Sigmoid colon (tissue), 3 donors: ENCODE data around the gene KLF5.
"Not testable (repeated sequence)": the region's sequence is repeated elsewhere in the genome, so short reads cannot be mapped to it uniquely, and the experiment has no call there.

Source experiments
- CTCF ChIP-seq, 4 experiments: fragments of 450-650 bp in 3 of 4; fragments of 200-600 bp in 1 of 4; IDR thresholded peaks; one replicate each; pipeline ENCODE4 v1.5.1; 2016 to 2019; ENCODE audit warnings: antibody characterized with exemption in 4 of 4, mild to moderate bottlenecking in 3 of 4, moderate library complexity in 2 of 4
- POLR2A ChIP-seq, 2 donors: fragments of 450-650 bp; IDR thresholded peaks; one replicate each; pipeline ENCODE4 v1.6.1; 2016; ENCODE audit warnings: antibody characterized with exemption in 2 of 2, mild to moderate bottlenecking in 2 of 2, moderate library complexity in 2 of 2

- TF ChIP-seq CTCF, POLR2A (IDR thresholded peaks at IDR 0.05): not testable (repeated sequence)
These were observed 42.0 kb downstream of the KLF5 start for GRCh38 chr13:73100781-73101180.
